LoVo (cell line): ENCODE measurements around the gene LMAN1L.

ENCODE experiments used
- DNase-seq: peaks from one replicate; pipeline ENCODE4 v3.0.0-alpha.2; 2016; ENCODE audit warnings: low spot score

LMAN1L gene

GRCh38 chr15:74812533-74812932 is at the start of gene LMAN1L:
TSS of gene LMAN1L (plus strand) at chr15:74812835. CDS start at chr15:74812855, 20 bp downstream.
- DNase-seq: no peak

DNA sequence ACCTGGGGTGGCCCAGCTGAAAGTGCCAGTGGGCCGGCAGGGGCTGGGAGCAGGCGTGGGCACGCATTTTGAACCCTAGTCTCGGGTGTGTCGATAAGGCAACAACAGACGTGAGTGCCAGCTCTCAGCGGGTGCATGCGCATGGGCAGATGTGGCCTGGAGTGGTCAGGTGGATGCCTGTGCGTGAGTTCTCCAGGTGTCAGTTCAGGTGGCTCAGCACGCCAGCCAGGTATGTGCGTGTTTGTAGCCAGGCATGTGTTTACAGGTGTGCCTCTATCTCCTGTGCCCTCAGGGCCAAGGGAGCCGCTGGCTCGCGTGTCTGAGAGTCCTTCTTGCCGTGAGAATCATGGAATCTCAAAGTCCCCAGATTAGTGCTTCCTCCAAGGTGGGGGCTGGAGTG is 49.2 kb upstream of the LMAN1L start:
- no peak for DNase-seq

- DNase-seq: no peak
Observed at GRCh38 chr15:74767167-74768098, 45.2 kb upstream of the LMAN1L start.

DNA sequence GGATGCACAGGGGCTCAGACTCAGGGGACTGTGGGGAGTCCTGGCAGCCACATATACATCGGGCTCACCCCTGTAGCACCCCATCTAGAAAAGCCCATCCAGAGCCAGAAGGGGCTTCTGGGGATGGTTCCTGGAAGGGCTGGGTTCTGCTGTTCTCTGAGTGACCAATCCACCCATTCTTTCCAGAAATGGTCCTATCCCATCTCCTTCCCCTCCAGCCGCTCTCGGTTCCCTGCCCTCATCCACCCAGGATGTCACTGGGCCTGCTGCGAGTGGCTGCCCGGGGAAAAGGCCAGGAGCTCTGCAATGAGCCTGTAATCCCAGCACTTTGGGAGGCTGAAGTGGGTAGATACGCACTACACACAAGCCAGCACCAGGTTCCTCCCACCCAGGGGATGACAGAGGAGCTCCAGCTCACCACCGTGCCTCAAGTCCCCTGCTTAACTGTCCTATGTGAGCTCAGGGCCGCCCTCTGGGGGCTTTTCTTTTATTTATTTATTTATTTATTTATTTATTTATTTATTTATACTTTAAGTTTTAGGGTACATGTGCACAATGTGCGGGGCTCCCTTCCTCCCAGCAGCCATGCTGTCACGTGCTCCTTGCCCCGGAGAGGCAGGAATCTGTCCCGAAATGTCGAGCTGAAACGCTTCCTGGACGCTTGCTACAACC is 44.4 kb upstream of the LMAN1L start:
- DNase-seq: no peak

DNA sequence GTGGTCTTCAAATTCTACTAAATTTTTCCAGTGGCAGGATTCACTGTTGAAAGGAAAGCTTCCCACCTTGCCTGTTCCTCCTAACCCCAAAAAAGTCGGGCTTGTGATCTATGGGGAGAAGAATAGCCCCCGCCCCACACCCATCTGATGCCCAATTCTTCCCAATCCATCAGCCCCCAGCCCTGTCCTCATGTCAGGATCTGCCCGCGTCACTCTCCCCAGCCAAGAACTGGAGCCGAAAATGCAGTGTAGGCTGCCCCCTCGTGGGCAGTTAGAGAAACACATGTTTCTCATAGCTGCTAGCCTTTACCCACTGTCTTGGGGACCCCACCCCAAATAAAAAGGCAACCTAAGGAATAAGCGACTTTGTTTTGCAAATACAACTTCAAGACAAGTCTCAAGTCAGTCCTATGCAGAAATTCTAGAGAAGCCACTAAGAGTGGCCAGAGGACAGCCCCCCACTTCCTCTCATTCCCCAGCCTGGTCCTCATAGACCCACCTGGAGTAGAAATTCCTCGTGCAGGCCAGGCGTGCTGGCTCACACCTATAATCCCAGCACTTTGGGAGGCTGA is 43.8 kb upstream of the LMAN1L start:
- peak; percentile 75 for DNase-seq

GRCh38 chr15:74769463-74770025 is 43.1 kb upstream of the LMAN1L start:
- DNase-seq: no peak

- no peak for DNase-seq
Observed at GRCh38 chr15:74770211-74770903, 42.3 kb upstream of the LMAN1L start.

GRCh38 chr15:74773329-74773728 is 39.3 kb upstream of the LMAN1L start:
- DNase-seq: no peak

- DNase-seq: no peak
Observed at GRCh38 chr15:74773731-74774252, 38.8 kb upstream of the LMAN1L start.

- DNase-seq: no peak
Observed at GRCh38 chr15:74775132-74775562, 37.5 kb upstream of the LMAN1L start.

DNA sequence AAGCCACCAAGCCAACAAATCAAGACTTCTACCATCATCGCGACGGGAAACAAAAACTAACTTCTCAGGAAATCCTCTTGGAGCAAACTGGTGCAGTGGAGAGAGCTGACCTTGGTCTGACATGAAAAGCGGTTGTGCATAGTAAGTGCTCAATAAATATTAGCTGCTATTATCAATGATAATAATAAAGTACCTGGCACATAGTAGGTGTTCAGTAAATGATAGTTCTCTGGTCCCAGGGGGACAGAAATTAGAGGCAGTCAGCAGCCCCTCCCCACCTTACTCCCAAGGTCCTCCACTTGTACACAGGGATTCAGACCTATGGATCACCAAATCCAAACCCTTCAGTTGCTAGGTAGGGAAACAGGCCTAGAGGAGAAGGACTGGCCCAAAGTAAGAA is 36.7 kb upstream of the LMAN1L start:
- no peak for DNase-seq

GRCh38 chr15:74776821-74777768 is 35.5 kb upstream of the LMAN1L start:
- no peak for DNase-seq

GRCh38 chr15:74777769-74778598 is 34.7 kb upstream of the LMAN1L start:
- DNase-seq: no peak

DNA sequence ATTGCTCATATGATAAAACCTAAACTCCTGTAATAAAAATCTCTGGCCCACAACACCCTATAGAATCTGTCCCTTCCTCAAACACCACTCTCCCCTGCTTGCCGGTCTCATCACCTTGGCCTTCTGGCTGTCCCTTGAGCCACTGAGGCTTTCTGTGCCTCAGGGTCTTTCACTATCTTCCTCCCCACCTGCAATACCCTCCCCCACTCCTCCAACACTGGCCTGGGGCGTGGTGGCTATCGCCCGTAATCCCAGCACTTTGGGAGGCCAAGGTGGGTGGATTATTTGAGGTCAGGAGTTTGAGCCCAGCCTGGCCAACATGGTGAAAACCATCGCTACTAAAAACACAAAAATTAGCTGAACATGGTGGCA is 34.0 kb upstream of the LMAN1L start:
- DNase-seq: no peak

- DNase-seq: no peak
Observed at GRCh38 chr15:74779162-74779648, 33.4 kb upstream of the LMAN1L start.

GRCh38 chr15:74780523-74781430 is 31.9 kb upstream of the LMAN1L start:
- DNase-seq: no peak

- DNase-seq: peak; percentile 82
Observed at GRCh38 chr15:74781431-74782258, 31.0 kb upstream of the LMAN1L start, which contains the start of gene CSK. TSS of gene CSK (plus strand) at chr15:74782080. CDS start at chr15:74798298, 16,218 bp downstream.
